HG03575 (cell line): Measurements from ENCODE around the gene GNB3.
"Not testable (repeated sequence)": the region's sequence is repeated elsewhere in the genome, so short reads cannot be mapped to it uniquely, and the experiment has no call there.

Experiments used
- ATAC-seq: cut with Tn5 transposase; IDR thresholded peaks from one replicate; pipeline ENCODE4 v1.9.1; 2021; ENCODE audit not compliant: unreplicated experiment, insufficient number of reproducible peaks, low FRiP score; ENCODE audit errors: extremely low read depth

Gene GNB3

DNA sequence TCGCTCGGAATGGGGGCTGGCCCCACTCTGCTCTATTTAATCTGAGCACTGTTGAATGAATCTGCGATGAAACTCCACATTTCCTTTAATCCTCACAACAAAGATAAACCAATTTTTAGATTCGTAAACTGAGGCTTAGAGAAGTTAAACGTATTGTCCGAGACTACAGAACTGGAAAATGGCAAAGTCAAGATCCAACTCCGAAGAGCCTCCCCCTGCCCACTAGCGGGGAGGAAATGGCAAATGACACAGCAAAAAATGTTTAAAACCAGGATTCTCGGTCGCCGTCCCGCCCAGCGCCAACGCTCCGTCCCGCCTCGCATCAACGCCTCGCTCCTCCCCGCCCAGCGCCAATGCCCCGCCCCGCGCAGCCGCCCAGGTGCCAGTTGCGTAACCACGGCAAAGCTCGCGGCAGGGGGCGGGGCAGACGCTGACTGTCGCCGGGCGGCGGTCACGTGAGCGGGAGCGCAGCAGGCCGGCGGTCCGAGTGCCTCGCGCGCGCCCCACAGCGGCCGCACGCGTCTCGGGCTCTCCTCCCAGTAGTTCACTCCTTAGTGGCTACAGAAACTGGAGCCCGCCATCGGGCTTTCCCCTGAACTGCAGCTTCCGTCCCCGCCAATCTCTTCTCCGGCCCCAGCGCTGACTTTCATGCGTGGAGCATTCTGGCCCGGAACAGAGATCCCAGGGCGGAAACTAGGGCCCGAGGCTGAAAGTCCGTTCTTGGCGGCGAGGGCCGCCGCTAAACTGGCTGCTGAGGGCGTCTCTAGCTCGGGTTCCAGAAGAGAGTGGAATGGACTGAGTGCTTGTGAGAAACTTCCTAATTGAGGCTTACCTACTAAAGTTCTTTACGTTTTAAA, 50.3 kb downstream of the GNB3 start:
- peak; percentile 70 for ATAC-seq

DNA sequence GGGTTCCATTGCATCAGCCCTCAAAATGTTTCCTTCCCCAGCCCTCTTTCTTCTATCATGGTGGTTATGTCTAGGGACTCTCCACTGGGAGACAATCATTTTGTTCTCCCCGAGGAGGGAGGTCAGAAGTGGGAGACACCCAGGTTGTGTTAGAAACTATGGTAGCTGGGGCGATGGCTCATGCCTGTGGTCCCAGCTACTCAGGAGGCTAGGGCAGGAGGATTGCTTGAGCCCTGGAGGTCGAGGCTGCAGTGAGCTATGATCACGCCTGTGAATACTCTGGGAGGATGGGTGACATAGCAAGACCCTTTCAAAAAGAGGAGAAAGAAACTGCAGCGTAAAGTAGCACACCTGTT, 50.9 kb downstream of the GNB3 start:
- ATAC-seq: no peak

DNA sequence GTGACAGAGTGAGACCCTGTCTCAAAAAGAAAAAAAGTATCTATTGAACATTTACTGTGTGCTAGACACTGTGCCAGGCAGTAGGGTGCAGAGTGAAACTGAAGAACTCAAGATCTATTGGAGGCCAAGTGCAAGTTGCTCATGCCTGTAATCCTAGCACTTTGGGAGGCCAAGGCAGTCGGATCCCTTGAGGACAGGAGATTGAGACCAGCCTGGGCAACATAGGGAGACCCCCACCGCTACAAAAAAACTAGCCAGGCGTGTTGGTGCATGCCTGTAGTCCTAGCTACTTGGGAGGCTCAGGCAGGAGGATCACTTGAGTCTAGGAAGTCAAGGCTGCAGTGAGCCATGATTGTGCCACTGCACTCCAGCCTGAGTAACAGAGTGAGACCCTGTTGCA, 52.0 kb downstream of the GNB3 start:
- not testable (repeated sequence) for ATAC-seq

DNA sequence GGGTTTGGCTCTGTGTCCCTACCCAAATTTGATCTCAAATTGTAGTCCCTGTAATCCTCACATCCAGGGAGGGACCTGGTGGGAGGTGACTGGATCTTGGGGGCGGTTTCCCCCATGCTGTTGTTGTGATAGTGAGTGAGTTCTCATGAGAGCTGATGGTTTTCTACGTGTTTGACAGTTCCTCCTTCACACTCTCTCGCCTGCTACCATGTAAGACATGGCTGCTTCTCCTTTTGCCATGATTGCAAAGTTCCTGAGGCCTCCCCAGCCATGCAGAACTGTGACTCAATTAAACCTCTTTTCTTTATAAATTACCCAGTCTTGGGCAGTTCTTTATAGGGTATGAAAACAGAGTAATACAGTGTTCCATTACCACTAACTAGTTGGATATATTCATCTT, 53.6 kb downstream of the GNB3 start:
- ATAC-seq: no peak
